K562 (cell line): ENCODE measurements around the gene FAM180B.

Source experiments
- BDP1 ChIP-seq: IDR thresholded peaks from 3 replicates; pipeline ENCODE4 v1.6.1; 2011; ENCODE audit not compliant: insufficient read length, insufficient read depth
- EZH2 ChIP-seq: IDR thresholded peaks from 2 replicates; pipeline ENCODE4 v1.6.1; 2012; ENCODE audit warnings: low read depth, mild to moderate bottlenecking, inconsistent platforms, low read length, borderline replicate concordance
- KAT2B ChIP-seq: IDR thresholded peaks from one replicate; pipeline ENCODE4 v1.6.1; 2012; ENCODE audit warnings: low read depth, mild to moderate bottlenecking, control low read depth, inconsistent platforms, low read length, moderate library complexity
- PHF8 ChIP-seq: fragments of 200-600 bp; sonication (generic); IDR thresholded peaks from 2 replicates; pipeline ENCODE4 v1.6.1; 2012; ENCODE audit warnings: mixed run types, mild to moderate bottlenecking, inconsistent platforms, low read length, moderate library complexity, borderline replicate concordance
- POLR2A ChIP-seq: fragments of 450-650 bp; conservative IDR thresholded peaks from 2 replicates; pipeline ENCODE4 v1.6.1; 2016
- SMC3 ChIP-seq: conservative IDR thresholded peaks from 2 replicates; pipeline ENCODE4 v1.6.1; 2011; ENCODE audit warnings: low read depth, low read length, improper control_type of control experiment; ENCODE audit not compliant: insufficient read depth
- TBP ChIP-seq: optimal IDR thresholded peaks from 2 replicates; pipeline ENCODE3; 2011; ENCODE audit warnings: low read depth, low read length, improper control_type of control experiment
- YBX1 ChIP-seq: fragments of 450-650 bp; IDR thresholded peaks from 2 replicates; pipeline ENCODE4 v1.7.1; 2016; ENCODE audit warnings: mild to moderate bottlenecking
- TF ChIP-seq, protein P1 (sequence below), 2 experiments: fragments of 450-650 bp; IDR thresholded peaks; 2 replicates each; pipeline ENCODE4 v1.6.1; 2018; ENCODE audit warnings: mild to moderate bottlenecking in 2 of 2, low read depth in 1 of 2; ENCODE audit not compliant: partially characterized antibody in 2 of 2
- TF ChIP-seq, protein P2 (sequence below), 2 experiments: fragments of 450-650 bp; IDR thresholded peaks; 2 replicates each; pipeline ENCODE4 v1.6.1; 2016
- TF ChIP-seq, protein P3 (sequence below), 3 experiments: IDR thresholded peaks in 2 of 3; conservative IDR thresholded peaks in 1 of 3; 2 replicates each; pipeline ENCODE4 v1.5.1; 2011 to 2012; ENCODE audit warnings: low read length in 3 of 3, mild to moderate bottlenecking in 3 of 3, control low read depth in 2 of 3, improper control_type of control experiment in 1 of 3, inconsistent platforms in 1 of 3, low read depth in 1 of 3, mixed read lengths in 1 of 3, moderate library complexity in 1 of 3; ENCODE audit not compliant: insufficient read depth in 2 of 3
- TF ChIP-seq, protein P4 (sequence below), 2 experiments: fragments of 450-650 bp; formaldehyde crosslinking in 1 of 2; IDR thresholded peaks; 2 replicates each; pipeline versions ENCODE4 v1.4.0 to v1.6.1; 2014 to 2020; ENCODE audit warnings: mild to moderate bottlenecking in 2 of 2, borderline replicate concordance in 1 of 2, low read depth in 1 of 2
- TF ChIP-seq, protein P5 (sequence below): IDR thresholded peaks from 2 replicates; pipeline ENCODE4 v1.6.1; 2016; ENCODE audit warnings: missing genetic modification characterization, missing compliant biosample characterization

DNA sequence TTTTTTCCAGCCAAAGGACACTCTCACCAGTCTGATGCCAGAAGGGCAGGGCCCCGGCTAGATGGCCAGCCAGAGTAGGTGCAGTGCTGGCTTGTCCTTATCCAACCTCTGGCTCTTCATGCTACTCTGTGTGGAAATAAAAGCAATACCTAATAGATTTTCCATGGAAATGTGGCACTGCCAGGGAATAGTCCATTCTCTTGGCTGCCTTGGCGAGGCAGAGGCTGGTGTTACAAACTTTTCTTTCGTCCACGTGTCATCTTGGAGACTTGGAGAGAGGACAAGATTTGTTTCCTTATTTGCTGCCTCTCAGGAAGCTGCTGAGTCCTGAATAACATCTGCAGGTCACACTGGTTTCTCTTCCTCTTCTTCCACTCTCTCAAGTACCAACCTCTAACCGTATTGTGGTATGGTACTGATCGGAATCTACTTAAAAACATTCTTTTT, 24.9 kb downstream of the FAM180B start:
- no peak for TF ChIP-seq KAT2B
- TF ChIP-seq, protein P1, sequence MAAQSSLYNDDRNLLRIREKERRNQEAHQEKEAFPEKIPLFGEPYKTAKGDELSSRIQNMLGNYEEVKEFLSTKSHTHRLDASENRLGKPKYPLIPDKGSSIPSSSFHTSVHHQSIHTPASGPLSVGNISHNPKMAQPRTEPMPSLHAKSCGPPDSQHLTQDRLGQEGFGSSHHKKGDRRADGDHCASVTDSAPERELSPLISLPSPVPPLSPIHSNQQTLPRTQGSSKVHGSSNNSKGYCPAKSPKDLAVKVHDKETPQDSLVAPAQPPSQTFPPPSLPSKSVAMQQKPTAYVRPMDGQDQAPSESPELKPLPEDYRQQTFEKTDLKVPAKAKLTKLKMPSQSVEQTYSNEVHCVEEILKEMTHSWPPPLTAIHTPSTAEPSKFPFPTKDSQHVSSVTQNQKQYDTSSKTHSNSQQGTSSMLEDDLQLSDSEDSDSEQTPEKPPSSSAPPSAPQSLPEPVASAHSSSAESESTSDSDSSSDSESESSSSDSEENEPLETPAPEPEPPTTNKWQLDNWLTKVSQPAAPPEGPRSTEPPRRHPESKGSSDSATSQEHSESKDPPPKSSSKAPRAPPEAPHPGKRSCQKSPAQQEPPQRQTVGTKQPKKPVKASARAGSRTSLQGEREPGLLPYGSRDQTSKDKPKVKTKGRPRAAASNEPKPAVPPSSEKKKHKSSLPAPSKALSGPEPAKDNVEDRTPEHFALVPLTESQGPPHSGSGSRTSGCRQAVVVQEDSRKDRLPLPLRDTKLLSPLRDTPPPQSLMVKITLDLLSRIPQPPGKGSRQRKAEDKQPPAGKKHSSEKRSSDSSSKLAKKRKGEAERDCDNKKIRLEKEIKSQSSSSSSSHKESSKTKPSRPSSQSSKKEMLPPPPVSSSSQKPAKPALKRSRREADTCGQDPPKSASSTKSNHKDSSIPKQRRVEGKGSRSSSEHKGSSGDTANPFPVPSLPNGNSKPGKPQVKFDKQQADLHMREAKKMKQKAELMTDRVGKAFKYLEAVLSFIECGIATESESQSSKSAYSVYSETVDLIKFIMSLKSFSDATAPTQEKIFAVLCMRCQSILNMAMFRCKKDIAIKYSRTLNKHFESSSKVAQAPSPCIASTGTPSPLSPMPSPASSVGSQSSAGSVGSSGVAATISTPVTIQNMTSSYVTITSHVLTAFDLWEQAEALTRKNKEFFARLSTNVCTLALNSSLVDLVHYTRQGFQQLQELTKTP (IDR thresholded peaks at IDR 0.05; ENCODE audit: low read depth in 1 of 2, partially characterized antibody in 2 of 2): no peak
- no peak for TF ChIP-seq SMC3
- no peak for TF ChIP-seq POLR2A
- TF ChIP-seq EZH2: no peak
- TF ChIP-seq BDP1: no peak
- TF ChIP-seq, protein P2, sequence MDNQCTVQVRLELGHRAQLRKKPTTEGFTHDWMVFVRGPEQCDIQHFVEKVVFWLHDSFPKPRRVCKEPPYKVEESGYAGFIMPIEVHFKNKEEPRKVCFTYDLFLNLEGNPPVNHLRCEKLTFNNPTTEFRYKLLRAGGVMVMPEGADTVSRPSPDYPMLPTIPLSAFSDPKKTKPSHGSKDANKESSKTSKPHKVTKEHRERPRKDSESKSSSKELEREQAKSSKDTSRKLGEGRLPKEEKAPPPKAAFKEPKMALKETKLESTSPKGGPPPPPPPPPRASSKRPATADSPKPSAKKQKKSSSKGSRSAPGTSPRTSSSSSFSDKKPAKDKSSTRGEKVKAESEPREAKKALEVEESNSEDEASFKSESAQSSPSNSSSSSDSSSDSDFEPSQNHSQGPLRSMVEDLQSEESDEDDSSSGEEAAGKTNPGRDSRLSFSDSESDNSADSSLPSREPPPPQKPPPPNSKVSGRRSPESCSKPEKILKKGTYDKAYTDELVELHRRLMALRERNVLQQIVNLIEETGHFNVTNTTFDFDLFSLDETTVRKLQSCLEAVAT (IDR thresholded peaks at IDR 0.05): no peak
- TF ChIP-seq, protein P3, sequence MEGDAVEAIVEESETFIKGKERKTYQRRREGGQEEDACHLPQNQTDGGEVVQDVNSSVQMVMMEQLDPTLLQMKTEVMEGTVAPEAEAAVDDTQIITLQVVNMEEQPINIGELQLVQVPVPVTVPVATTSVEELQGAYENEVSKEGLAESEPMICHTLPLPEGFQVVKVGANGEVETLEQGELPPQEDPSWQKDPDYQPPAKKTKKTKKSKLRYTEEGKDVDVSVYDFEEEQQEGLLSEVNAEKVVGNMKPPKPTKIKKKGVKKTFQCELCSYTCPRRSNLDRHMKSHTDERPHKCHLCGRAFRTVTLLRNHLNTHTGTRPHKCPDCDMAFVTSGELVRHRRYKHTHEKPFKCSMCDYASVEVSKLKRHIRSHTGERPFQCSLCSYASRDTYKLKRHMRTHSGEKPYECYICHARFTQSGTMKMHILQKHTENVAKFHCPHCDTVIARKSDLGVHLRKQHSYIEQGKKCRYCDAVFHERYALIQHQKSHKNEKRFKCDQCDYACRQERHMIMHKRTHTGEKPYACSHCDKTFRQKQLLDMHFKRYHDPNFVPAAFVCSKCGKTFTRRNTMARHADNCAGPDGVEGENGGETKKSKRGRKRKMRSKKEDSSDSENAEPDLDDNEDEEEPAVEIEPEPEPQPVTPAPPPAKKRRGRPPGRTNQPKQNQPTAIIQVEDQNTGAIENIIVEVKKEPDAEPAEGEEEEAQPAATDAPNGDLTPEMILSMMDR (IDR thresholded peaks at IDR 0.05 in 2 of 3, conservative IDR thresholded peaks at IDR 0.05 in 1 of 3; ENCODE audit: insufficient read depth in 2 of 3, low read depth in 1 of 3, low read length in 3 of 3): no peak
- TF ChIP-seq, protein P4, sequence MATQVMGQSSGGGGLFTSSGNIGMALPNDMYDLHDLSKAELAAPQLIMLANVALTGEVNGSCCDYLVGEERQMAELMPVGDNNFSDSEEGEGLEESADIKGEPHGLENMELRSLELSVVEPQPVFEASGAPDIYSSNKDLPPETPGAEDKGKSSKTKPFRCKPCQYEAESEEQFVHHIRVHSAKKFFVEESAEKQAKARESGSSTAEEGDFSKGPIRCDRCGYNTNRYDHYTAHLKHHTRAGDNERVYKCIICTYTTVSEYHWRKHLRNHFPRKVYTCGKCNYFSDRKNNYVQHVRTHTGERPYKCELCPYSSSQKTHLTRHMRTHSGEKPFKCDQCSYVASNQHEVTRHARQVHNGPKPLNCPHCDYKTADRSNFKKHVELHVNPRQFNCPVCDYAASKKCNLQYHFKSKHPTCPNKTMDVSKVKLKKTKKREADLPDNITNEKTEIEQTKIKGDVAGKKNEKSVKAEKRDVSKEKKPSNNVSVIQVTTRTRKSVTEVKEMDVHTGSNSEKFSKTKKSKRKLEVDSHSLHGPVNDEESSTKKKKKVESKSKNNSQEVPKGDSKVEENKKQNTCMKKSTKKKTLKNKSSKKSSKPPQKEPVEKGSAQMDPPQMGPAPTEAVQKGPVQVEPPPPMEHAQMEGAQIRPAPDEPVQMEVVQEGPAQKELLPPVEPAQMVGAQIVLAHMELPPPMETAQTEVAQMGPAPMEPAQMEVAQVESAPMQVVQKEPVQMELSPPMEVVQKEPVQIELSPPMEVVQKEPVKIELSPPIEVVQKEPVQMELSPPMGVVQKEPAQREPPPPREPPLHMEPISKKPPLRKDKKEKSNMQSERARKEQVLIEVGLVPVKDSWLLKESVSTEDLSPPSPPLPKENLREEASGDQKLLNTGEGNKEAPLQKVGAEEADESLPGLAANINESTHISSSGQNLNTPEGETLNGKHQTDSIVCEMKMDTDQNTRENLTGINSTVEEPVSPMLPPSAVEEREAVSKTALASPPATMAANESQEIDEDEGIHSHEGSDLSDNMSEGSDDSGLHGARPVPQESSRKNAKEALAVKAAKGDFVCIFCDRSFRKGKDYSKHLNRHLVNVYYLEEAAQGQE (IDR thresholded peaks at IDR 0.05; ENCODE audit: borderline replicate concordance): no peak
- TF ChIP-seq, protein P4 (CRISPR knock-in tag; IDR thresholded peaks at IDR 0.05; ENCODE audit: low read depth): no peak
- TF ChIP-seq YBX1: no peak
- TF ChIP-seq TBP: no peak
- TF ChIP-seq, protein P5, sequence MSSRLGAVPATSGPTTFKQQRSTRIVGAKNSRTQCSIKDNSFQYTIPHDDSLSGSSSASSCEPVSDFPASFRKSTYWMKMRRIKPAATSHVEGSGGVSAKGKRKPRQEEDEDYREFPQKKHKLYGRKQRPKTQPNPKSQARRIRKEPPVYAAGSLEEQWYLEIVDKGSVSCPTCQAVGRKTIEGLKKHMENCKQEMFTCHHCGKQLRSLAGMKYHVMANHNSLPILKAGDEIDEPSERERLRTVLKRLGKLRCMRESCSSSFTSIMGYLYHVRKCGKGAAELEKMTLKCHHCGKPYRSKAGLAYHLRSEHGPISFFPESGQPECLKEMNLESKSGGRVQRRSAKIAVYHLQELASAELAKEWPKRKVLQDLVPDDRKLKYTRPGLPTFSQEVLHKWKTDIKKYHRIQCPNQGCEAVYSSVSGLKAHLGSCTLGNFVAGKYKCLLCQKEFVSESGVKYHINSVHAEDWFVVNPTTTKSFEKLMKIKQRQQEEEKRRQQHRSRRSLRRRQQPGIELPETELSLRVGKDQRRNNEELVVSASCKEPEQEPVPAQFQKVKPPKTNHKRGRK (tag): no peak
- TF ChIP-seq PHF8: no peak
